ENCODE measurements around the gene RARRES2. TPM values are rescaled to one million over a fixed set of nuclear protein-coding genes. Genes with fewer than 3 reads are reported as not detected.
A peak's percentile ranks its signal among the peaks of the same experiment; 100 is the strongest.

Gene RARRES2
- total and polyA plus RNA-seq, 4 donors = 65.9 to 198 (median 97.0) TPM

- Histone ChIP-seq H3K4me3 (ENCODE audit: low read length in 2 of 2) (peak overlapping the region in 1 of 2 donors; percentile 44), H3K4me1 (ENCODE audit: control insufficient read depth in 1 of 2, insufficient read depth in 2 of 2, low read length in 2 of 2) (no peaks in the 10 kb centered on the region), H3K27me3 (ENCODE audit: control insufficient read depth in 1 of 2, insufficient read depth in 2 of 2, low read length in 1 of 2) (no peaks in the 10 kb centered on the region), H3K9me3 (ENCODE audit: control insufficient read depth, low read length) (peaks cover 5% of the 10 kb centered on the region), H3K36me3 (ENCODE audit: control insufficient read depth in 1 of 2, insufficient read depth in 2 of 2, low read length in 1 of 2) (no peaks in the 10 kb centered on the region), H3K27ac (ENCODE audit: low read depth in 1 of 2, low read length in 2 of 2) (no peak overlapping the region)
- DNase-seq (no peak), ATAC-seq (ENCODE audit: low FRiP score) (peak; percentile 29)
- intact Hi-C loops (cut with DNase I) = loop anchor here in 1 of 2 donors (5.0 kb wide), 1 partner anchor 37 kb away; the partner anchor contains the start of gene ZNF775
- 8% methylated on average over 36 to 39 of the region's 39 CpGs for WGBS, 2 donors
Measured at GRCh38 chr7:150340024-150340749, 1.2 kb downstream of the RARRES2 start.

DNA sequence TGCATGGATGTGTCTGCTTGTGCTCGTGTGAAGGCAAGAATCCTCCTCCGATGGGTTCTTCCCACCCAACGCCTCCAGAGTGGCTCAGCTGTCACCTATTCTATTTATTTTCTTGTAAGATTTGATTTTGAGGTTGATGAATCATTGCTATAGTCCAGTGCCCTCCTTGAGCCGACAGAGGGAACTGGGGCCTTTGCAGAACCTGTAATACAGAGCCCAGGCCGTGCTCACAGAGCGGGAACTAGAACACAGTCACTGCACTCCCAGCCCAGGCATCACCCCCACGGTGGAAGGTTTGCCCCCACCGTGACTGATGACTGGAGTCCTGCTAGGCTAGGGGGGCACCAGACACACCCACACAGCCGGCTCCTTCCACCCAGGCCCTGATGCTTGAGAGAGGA lies 2.0 kb downstream of the RARRES2 start:
- Histone ChIP-seq H3K9me3 (ENCODE audit: control insufficient read depth, low read length) (peaks cover 3% of the 10 kb centered on the region), H3K4me1 (ENCODE audit: control insufficient read depth in 1 of 2, insufficient read depth in 2 of 2, low read length in 2 of 2) (no peaks in the 10 kb centered on the region), H3K36me3 (ENCODE audit: control insufficient read depth in 1 of 2, insufficient read depth in 2 of 2, low read length in 1 of 2) (no peaks in the 10 kb centered on the region), H3K4me3 (ENCODE audit: low read length in 2 of 2) (no peak overlapping the region), H3K27me3 (ENCODE audit: control insufficient read depth in 1 of 2, insufficient read depth in 2 of 2, low read length in 1 of 2) (no peaks in the 10 kb centered on the region), H3K27ac (ENCODE audit: low read depth in 1 of 2, low read length in 2 of 2) (no peak overlapping the region)
- intact Hi-C loops (cut with DNase I) = no loop called here
- ATAC-seq (ENCODE audit: low FRiP score) (no peak), DNase-seq (no peak)
- WGBS, 2 donors = 79 to 83% methylated on average over 9 of the region's 9 CpGs

- 88% methylated on average over 11 of the region's 11 CpGs for WGBS, 2 donors
- H3K4me1 ChIP-seq (ENCODE audit: control insufficient read depth in 1 of 2, insufficient read depth in 2 of 2, low read length in 2 of 2) = no peaks in the 10 kb centered on the region
- no peak overlapping the region for H3K27ac ChIP-seq (ENCODE audit: low read depth in 1 of 2, low read length in 2 of 2)
- no peaks in the 10 kb centered on the region for H3K36me3 ChIP-seq (ENCODE audit: control insufficient read depth in 1 of 2, insufficient read depth in 2 of 2, low read length in 1 of 2)
- H3K4me3 ChIP-seq (ENCODE audit: low read length in 2 of 2) = no peak overlapping the region
- peak in 1 of 2 donors; percentile 42 for DNase-seq
- H3K27me3 ChIP-seq (ENCODE audit: control insufficient read depth in 1 of 2, insufficient read depth in 2 of 2, low read length in 1 of 2) = no peaks in the 10 kb centered on the region
- ATAC-seq (ENCODE audit: low FRiP score) = no peak
- no peaks in the 10 kb centered on the region for H3K9me3 ChIP-seq (ENCODE audit: control insufficient read depth, low read length)
- intact Hi-C loops (cut with DNase I) = no loop called here
Measured at GRCh38 chr7:150338166-150338829, 3.1 kb downstream of the RARRES2 start.

DNA sequence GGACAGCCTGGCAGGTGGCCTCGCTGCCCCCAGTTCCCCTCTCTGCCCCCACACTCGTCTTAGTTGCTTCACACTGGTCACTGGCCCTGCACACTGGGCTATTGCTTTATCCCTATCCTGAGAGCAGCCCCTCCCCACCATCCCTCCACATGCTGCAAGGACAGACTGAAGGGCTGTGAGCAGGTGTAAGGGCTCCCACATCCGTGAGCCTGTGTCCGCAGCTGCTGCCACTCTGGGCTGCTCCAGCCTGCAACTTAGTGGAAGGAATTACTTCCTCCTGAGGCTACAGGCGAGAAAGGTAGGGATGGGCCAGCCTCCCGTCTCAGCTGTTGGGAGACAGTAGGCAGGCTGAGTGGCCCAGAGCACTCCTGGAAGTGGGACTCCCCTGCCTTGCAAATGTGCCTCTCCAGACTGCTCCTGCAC lies 3.8 kb downstream of the RARRES2 start:
- Histone ChIP-seq H3K36me3 (ENCODE audit: control insufficient read depth in 1 of 2, insufficient read depth in 2 of 2, low read length in 1 of 2) (no peaks in the 10 kb centered on the region), H3K9me3 (ENCODE audit: control insufficient read depth, low read length) (no peaks in the 10 kb centered on the region), H3K4me1 (ENCODE audit: control insufficient read depth in 1 of 2, insufficient read depth in 2 of 2, low read length in 2 of 2) (no peaks in the 10 kb centered on the region), H3K4me3 (ENCODE audit: low read length in 2 of 2) (no peak overlapping the region), H3K27me3 (ENCODE audit: control insufficient read depth in 1 of 2, insufficient read depth in 2 of 2, low read length in 1 of 2) (no peaks in the 10 kb centered on the region), H3K27ac (ENCODE audit: low read depth in 1 of 2, low read length in 2 of 2) (no peak overlapping the region)
- DNase-seq (peak in 1 of 2 donors; percentile 63), ATAC-seq (ENCODE audit: low FRiP score) (no peak)
- 93 to 96% methylated on average over 6 of the region's 6 CpGs for WGBS, 2 donors
- intact Hi-C loops (cut with DNase I) = no loop called here

GRCh38 chr7:150337179-150337578 lies 4.2 kb downstream of the RARRES2 start:
- DNase-seq (no peak), ATAC-seq (ENCODE audit: low FRiP score) (no peak)
- Histone ChIP-seq H3K27ac (ENCODE audit: low read depth in 1 of 2, low read length in 2 of 2) (no peak overlapping the region), H3K4me1 (ENCODE audit: control insufficient read depth in 1 of 2, insufficient read depth in 2 of 2, low read length in 2 of 2) (no peaks in the 10 kb centered on the region), H3K36me3 (ENCODE audit: control insufficient read depth in 1 of 2, insufficient read depth in 2 of 2, low read length in 1 of 2) (no peaks in the 10 kb centered on the region), H3K9me3 (ENCODE audit: control insufficient read depth, low read length) (no peaks in the 10 kb centered on the region), H3K4me3 (ENCODE audit: low read length in 2 of 2) (no peak overlapping the region), H3K27me3 (ENCODE audit: control insufficient read depth in 1 of 2, insufficient read depth in 2 of 2, low read length in 1 of 2) (no peaks in the 10 kb centered on the region)
- WGBS, 2 donors = 93 to 96% methylated on average over 18 of the region's 18 CpGs
- intact Hi-C loops (cut with DNase I) = no loop called here

DNA sequence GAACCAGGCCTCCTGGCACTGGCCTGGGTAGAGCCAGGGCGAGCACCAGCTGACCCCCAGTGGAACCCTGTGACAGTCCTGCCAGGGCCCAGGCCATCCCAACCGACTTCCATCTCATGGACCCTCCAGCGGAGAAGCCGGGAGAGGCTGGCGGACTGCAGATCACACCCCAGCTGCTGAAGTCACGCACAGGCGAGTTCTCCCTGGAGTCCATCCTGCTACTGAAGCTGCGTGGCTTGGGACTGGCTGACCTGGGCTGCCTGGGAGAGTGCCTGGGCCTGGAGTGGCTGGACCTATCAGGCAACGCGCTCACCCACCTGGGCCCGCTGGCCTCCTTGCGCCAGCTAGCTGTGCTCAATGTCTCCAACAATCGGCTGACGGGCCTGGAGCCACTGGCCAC lies 4.7 kb downstream of the RARRES2 start:
- Histone ChIP-seq H3K27me3 (ENCODE audit: control insufficient read depth in 1 of 2, insufficient read depth in 2 of 2, low read length in 1 of 2) (no peaks in the 10 kb centered on the region), H3K36me3 (ENCODE audit: control insufficient read depth in 1 of 2, insufficient read depth in 2 of 2, low read length in 1 of 2) (no peaks in the 10 kb centered on the region), H3K27ac (ENCODE audit: low read depth in 1 of 2, low read length in 2 of 2) (no peak overlapping the region), H3K9me3 (ENCODE audit: control insufficient read depth, low read length) (no peaks in the 10 kb centered on the region), H3K4me1 (ENCODE audit: control insufficient read depth in 1 of 2, insufficient read depth in 2 of 2, low read length in 2 of 2) (no peaks in the 10 kb centered on the region), H3K4me3 (ENCODE audit: low read length in 2 of 2) (no peak overlapping the region)
- WGBS, 2 donors = 97 to 98% methylated on average over 14 of the region's 14 CpGs
- ATAC-seq (ENCODE audit: low FRiP score) (no peak), DNase-seq (no peak)
- intact Hi-C loops (cut with DNase I) = no loop called here

DNA sequence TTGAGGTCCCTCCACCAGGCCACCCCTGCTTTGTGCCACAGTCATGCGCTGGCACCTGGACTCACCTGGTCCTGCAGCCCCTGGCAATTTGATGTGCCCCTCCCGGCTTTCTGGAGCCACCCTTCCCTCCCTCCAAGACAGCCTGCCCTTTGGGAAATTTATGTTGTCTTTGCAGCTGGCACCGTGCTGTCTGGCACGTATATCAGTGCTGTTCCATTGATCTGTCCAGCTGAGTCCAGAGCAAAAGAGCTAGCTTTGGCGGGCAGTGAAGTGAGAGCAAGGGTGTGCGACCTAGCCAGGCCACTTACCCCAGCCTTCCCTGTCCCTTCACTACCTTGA lies 5.7 kb downstream of the RARRES2 start:
- intact Hi-C loops (cut with DNase I) = no loop called here
- H3K4me3 ChIP-seq (ENCODE audit: low read length in 2 of 2) = no peak overlapping the region
- no peaks in the 10 kb centered on the region for H3K9me3 ChIP-seq (ENCODE audit: control insufficient read depth, low read length)
- WGBS, 2 donors = 54 to 56% methylated on average over 6 of the region's 6 CpGs
- no peaks in the 10 kb centered on the region for H3K36me3 ChIP-seq (ENCODE audit: control insufficient read depth in 1 of 2, insufficient read depth in 2 of 2, low read length in 1 of 2)
- no peaks in the 10 kb centered on the region for H3K27me3 ChIP-seq (ENCODE audit: control insufficient read depth in 1 of 2, insufficient read depth in 2 of 2, low read length in 1 of 2)
- DNase-seq (no peak), ATAC-seq (ENCODE audit: low FRiP score) (no peak)
- H3K27ac ChIP-seq (ENCODE audit: low read depth in 1 of 2, low read length in 2 of 2) = no peak overlapping the region
- H3K4me1 ChIP-seq (ENCODE audit: control insufficient read depth in 1 of 2, insufficient read depth in 2 of 2, low read length in 2 of 2) = no peaks in the 10 kb centered on the region

DNA sequence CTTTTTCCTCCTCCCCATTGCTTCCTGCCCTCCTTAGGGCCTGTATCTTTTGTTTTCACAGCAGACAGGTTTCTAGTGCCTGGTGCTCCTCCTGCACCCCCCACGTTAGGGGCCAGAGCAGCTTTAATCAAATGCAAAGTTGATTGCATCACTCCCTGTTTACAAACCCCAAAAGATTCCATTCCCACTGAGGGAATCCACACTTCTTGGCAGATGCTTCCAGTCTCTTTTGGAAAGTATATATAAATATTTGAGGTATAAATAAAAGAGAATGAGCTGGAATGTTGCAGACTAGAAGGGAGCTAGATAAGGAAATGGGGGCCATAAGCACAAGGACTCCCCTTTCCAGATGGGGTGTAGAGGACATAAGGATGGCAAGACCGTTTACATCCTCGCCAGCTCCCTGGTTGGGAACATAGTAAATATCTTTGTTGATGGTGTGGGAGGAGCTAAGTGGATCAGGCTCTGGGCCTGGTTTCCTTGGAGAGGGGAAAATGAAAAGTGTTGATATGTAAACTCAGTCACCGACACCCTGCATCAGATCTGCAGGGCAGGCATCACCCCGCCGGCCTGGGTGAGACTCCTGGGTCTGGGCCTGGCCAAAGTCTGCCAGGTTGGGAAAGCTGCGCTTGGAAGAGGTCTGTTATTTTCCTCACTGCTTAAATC lies 6.2 kb downstream of the RARRES2 start:
- intact Hi-C loops (cut with DNase I) = no loop called here
- no peak for DNase-seq
- 51 to 55% methylated on average over 7 of the region's 7 CpGs for WGBS, 2 donors

More for the DNA sequence above, 6.2 kb downstream of the RARRES2 start:
- Histone ChIP-seq H3K4me1 (ENCODE audit: control insufficient read depth in 1 of 2, insufficient read depth in 2 of 2, low read length in 2 of 2) (no peaks in the 10 kb centered on the region), H3K27me3 (ENCODE audit: control insufficient read depth in 1 of 2, insufficient read depth in 2 of 2, low read length in 1 of 2) (no peaks in the 10 kb centered on the region), H3K9me3 (ENCODE audit: control insufficient read depth, low read length) (no peaks in the 10 kb centered on the region), H3K36me3 (ENCODE audit: control insufficient read depth in 1 of 2, insufficient read depth in 2 of 2, low read length in 1 of 2) (no peaks in the 10 kb centered on the region), H3K4me3 (ENCODE audit: low read length in 2 of 2) (no peak overlapping the region), H3K27ac (ENCODE audit: low read depth in 1 of 2, low read length in 2 of 2) (no peak overlapping the region)
- no peak for ATAC-seq (ENCODE audit: low FRiP score)

Data from aorta (tissue), 5 donors.